ENCODE results near the gene TBC1D24.

GRCh38 chr16:2514333-2515179 is 39.6 kb downstream of the TBC1D24 start:
- TF ChIP-seq CTCF (conservative IDR thresholded peaks at IDR 0.05; ENCODE audit: low read depth in 2 of 2) = no peak
- TF ChIP-seq, protein P1, sequence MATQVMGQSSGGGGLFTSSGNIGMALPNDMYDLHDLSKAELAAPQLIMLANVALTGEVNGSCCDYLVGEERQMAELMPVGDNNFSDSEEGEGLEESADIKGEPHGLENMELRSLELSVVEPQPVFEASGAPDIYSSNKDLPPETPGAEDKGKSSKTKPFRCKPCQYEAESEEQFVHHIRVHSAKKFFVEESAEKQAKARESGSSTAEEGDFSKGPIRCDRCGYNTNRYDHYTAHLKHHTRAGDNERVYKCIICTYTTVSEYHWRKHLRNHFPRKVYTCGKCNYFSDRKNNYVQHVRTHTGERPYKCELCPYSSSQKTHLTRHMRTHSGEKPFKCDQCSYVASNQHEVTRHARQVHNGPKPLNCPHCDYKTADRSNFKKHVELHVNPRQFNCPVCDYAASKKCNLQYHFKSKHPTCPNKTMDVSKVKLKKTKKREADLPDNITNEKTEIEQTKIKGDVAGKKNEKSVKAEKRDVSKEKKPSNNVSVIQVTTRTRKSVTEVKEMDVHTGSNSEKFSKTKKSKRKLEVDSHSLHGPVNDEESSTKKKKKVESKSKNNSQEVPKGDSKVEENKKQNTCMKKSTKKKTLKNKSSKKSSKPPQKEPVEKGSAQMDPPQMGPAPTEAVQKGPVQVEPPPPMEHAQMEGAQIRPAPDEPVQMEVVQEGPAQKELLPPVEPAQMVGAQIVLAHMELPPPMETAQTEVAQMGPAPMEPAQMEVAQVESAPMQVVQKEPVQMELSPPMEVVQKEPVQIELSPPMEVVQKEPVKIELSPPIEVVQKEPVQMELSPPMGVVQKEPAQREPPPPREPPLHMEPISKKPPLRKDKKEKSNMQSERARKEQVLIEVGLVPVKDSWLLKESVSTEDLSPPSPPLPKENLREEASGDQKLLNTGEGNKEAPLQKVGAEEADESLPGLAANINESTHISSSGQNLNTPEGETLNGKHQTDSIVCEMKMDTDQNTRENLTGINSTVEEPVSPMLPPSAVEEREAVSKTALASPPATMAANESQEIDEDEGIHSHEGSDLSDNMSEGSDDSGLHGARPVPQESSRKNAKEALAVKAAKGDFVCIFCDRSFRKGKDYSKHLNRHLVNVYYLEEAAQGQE (IDR thresholded peaks at IDR 0.05; ENCODE audit: unreplicated experiment) = no peak
- no peak for TF ChIP-seq EZH2 (IDR thresholded peaks at IDR 0.05; ENCODE audit: low read depth, unreplicated experiment)
- no peak for TF ChIP-seq EZH2phosphoT487 (IDR thresholded peaks at IDR 0.05; ENCODE audit: unreplicated experiment)
- TF ChIP-seq CREB1 (CRISPR knock-in tag; IDR thresholded peaks at IDR 0.05; ENCODE audit: low read depth) = no peak
- TF ChIP-seq POLR2AphosphoS5 (IDR thresholded peaks at IDR 0.05; ENCODE audit: low read depth) = no peak
- TF ChIP-seq JUNB (IDR thresholded peaks at IDR 0.05; ENCODE audit: unreplicated experiment) = no peak
- no peak for TF ChIP-seq NANOG (IDR thresholded peaks at IDR 0.05; ENCODE audit: borderline replicate concordance)
- no peak for TF ChIP-seq STAT1 (IDR thresholded peaks at IDR 0.05; ENCODE audit: unreplicated experiment)
- no peak for TF ChIP-seq ZNF331 (CRISPR knock-in tag; IDR thresholded peaks at IDR 0.05; ENCODE audit: low read depth)
- no peak for TF ChIP-seq ZNF114 (CRISPR knock-in tag; IDR thresholded peaks at IDR 0.05)
